ENCODE results near the gene CRYBA1.

DNA sequence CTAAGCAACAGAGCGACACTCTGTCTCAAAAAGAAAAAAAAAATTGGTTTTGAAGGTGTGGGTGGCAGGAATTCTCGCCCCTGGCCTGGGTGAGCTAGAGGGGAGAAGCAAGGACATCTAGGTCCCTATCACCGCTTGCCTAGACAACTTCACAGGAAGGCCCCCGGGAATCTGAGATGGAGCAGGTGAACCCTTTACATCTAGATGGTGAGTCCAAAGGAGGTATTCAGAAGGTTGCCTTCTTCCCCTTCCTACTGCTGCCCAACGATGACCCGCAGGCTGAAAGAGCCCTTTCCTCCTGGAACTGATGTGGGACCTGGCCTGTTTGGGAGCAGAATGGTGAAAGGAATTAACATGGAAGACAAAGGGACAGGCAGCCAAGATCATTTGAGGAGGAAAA is 1.3 kb upstream of the CRYBA1 start:
- TF ChIP-seq, protein P1, sequence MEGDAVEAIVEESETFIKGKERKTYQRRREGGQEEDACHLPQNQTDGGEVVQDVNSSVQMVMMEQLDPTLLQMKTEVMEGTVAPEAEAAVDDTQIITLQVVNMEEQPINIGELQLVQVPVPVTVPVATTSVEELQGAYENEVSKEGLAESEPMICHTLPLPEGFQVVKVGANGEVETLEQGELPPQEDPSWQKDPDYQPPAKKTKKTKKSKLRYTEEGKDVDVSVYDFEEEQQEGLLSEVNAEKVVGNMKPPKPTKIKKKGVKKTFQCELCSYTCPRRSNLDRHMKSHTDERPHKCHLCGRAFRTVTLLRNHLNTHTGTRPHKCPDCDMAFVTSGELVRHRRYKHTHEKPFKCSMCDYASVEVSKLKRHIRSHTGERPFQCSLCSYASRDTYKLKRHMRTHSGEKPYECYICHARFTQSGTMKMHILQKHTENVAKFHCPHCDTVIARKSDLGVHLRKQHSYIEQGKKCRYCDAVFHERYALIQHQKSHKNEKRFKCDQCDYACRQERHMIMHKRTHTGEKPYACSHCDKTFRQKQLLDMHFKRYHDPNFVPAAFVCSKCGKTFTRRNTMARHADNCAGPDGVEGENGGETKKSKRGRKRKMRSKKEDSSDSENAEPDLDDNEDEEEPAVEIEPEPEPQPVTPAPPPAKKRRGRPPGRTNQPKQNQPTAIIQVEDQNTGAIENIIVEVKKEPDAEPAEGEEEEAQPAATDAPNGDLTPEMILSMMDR (IDR thresholded peaks at IDR 0.05; ENCODE audit: insufficient read depth, low read depth, low read length), result no peak
- TF ChIP-seq EZH2 (IDR thresholded peaks at IDR 0.05; ENCODE audit: insufficient read depth, low read length), result no peak

Data from astrocyte (in vitro differentiated cells and primary cell).